Thyroid gland (tissue), 4 donors: Measurements from ENCODE around the gene NSUN7. TPM values are rescaled to one million over a fixed set of nuclear protein-coding genes. Genes with fewer than 3 reads are reported as not detected.
"Not testable (repeated sequence)": the region's sequence is repeated elsewhere in the genome, so short reads cannot be mapped to it uniquely, and the experiment has no call there.

Experiments used
- DNase-seq, 2 donors: peaks; one replicate each; pipeline ENCODE4 v3.0.0-alpha.2; 2019
- H3K27ac ChIP-seq, 3 donors: fragments of 200-600 bp; sonication (generic); 1 replicate in 2 of 3; 2 replicates in 1 of 3; pipeline ENCODE4 v1.5.1; 2016 to 2019; ENCODE audit warnings: mild to moderate bottlenecking in 1 of 3, moderate library complexity in 1 of 3
- H3K27me3 ChIP-seq: fragments of 200-600 bp; sonication (generic); one replicate; pipeline ENCODE4 v1.5.1; 2019
- H3K36me3 ChIP-seq, 2 donors: fragments of 200-600 bp; sonication (generic); one replicate each; pipeline ENCODE4 v1.5.1; 2016 to 2019
- H3K4me1 ChIP-seq, 2 donors: fragments of 200-600 bp; sonication (generic); one replicate each; pipeline ENCODE4 v1.5.1; 2017 to 2019
- H3K4me3 ChIP-seq, 3 donors: fragments of 200-600 bp; sonication (generic); replicated peaks in 1 of 3; 1 replicate in 2 of 3; 2 replicates in 1 of 3; pipeline ENCODE4 v1.5.1; 2016; ENCODE audit warnings: mild to moderate bottlenecking in 1 of 3
- H3K9me3 ChIP-seq: fragments of 200-600 bp; sonication (generic); one replicate; pipeline ENCODE4 v1.5.1; 2017
- POLR2A ChIP-seq, 2 donors: fragments of 450-650 bp; IDR thresholded peaks; one replicate each; pipeline ENCODE4 v1.6.1; 2017; ENCODE audit warnings: antibody characterized with exemption in 2 of 2, mild to moderate bottlenecking in 2 of 2, moderate library complexity in 1 of 2
- WGBS, 2 donors: methylation state at CpG; one replicate each; pipeline ENCODE4 v1.1.5; 2017; 5-methylcytosine and 5-hydroxymethylcytosine counted together
- intact Hi-C: fragments of 100-400 bp; cut with DNase I; formaldehyde crosslinking; loops from one replicate; pipeline ENCODE4 v1.15.1; 2023
- total RNA-seq, 4 donors: library from RNA; depleted of rRNA; stranded (reverse); fragments of >200 nt; gene quantifications; one replicate each; pipeline ENCODE4 v1.2.3, GENCODE V29; 2016
- TF ChIP-seq, protein P1 (sequence below), 6 experiments: fragments of 200-600 bp in 3 of 6; fragments of 450-650 bp in 3 of 6; sonication (generic) in 3 of 6; IDR thresholded peaks; one replicate each; pipeline ENCODE4 v1.5.1; 2016 to 2019; ENCODE audit warnings: antibody characterized with exemption in 6 of 6, mild to moderate bottlenecking in 2 of 6, inconsistent platforms in 1 of 6, moderate library complexity in 1 of 6

Gene NSUN7
- total RNA-seq, 4 donors from 2014 or later: 14.2 to 65.2 (median 19.1) TPM

DNA sequence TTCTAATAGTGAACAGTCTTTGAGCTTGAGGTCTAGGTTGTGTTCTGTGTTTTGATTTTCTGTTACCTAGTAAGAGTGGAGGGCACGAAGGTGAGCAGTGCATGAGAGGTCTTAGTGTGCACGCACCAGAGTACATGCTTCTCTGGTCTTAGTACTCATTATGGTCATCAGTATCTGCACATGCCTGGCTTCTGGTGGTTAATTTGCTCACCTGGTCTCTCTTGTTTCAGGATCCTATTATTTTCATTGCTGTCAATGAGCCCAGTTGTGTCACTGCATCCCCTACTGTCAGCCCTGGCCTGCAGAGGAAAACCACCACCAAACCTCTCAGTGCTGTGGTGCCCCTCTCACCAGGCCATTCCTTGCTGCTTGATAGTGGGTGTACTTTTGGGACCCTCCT is 54.8 kb downstream of the NSUN7 start:
- no peak for DNase-seq
- Histone ChIP-seq H3K27me3 (no peaks in the 10 kb centered on the region), H3K4me3 (no peak overlapping the region), H3K27ac (no peak overlapping the region), H3K4me1 (no peaks in the 10 kb centered on the region), H3K9me3 (no peaks in the 10 kb centered on the region), H3K36me3 (no peaks in the 10 kb centered on the region)
- intact Hi-C loops: no loop called here
- no peak for TF ChIP-seq POLR2A (IDR thresholded peaks at IDR 0.05)
- TF ChIP-seq, protein P1, sequence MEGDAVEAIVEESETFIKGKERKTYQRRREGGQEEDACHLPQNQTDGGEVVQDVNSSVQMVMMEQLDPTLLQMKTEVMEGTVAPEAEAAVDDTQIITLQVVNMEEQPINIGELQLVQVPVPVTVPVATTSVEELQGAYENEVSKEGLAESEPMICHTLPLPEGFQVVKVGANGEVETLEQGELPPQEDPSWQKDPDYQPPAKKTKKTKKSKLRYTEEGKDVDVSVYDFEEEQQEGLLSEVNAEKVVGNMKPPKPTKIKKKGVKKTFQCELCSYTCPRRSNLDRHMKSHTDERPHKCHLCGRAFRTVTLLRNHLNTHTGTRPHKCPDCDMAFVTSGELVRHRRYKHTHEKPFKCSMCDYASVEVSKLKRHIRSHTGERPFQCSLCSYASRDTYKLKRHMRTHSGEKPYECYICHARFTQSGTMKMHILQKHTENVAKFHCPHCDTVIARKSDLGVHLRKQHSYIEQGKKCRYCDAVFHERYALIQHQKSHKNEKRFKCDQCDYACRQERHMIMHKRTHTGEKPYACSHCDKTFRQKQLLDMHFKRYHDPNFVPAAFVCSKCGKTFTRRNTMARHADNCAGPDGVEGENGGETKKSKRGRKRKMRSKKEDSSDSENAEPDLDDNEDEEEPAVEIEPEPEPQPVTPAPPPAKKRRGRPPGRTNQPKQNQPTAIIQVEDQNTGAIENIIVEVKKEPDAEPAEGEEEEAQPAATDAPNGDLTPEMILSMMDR (IDR thresholded peaks at IDR 0.05): no peak
- 90 to 93% methylated on average over 2 of the region's 2 CpGs for WGBS, 2 donors

DNA sequence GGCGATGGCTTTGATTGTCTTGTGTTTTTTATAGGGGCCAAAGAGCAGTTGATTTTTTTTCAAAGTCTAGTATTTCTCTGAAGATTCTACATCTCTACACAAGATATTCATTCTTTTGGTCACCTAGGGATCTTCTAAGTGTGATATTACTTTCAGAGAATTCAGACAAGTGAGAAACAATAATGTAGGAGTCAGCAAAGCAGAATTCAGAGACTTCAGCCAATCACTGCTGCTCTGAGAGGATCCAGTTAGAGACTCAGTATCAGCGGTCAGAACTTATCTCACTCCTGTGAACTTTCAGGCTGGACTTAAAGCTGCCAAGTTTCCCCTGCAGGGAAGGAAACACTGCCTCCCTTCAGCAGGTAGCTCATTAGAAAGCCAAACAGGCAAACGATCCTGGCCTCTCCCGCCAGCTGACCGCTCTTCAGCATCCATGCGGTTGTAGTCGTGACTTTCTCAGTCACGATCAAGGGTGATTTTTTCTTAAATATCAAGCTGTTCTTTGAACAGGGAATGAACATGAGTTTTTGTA is 59.2 kb downstream of the NSUN7 start:
- H3K27me3 ChIP-seq: no peaks in the 10 kb centered on the region
- TF ChIP-seq, protein P1 (IDR thresholded peaks at IDR 0.05): no peak
- TF ChIP-seq POLR2A (IDR thresholded peaks at IDR 0.05): no peak
- no peak for DNase-seq
- WGBS, 2 donors: 87% methylated on average over 8 of the region's 8 CpGs
- H3K27ac ChIP-seq: no peak overlapping the region
- H3K9me3 ChIP-seq: no peaks in the 10 kb centered on the region
- intact Hi-C loops: no loop called here
- H3K36me3 ChIP-seq: peaks cover 6 to 7% of the 10 kb centered on the region in 2 donors
- H3K4me3 ChIP-seq: no peak overlapping the region
- H3K4me1 ChIP-seq: no peaks in the 10 kb centered on the region

DNA sequence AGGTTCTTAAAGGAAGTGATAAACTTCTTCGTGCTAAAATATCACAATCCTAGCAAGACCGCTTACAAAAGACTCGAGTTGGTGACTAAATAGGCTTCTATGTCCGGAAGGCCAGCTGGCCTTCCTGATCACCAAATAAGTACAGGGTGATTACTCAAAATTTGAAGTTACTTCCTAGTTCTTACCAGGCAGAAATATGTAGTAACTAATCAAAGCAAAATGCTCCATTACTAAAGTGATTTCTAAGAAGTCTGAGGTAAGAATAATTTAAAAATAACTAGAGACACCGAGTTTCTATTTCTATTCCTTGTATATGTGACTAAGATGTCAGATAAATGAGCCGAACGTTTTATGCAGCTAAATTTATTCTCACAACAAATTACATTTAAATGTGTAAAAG is 62.2 kb downstream of the NSUN7 start:
- Histone ChIP-seq H3K4me1 (no peaks in the 10 kb centered on the region), H3K4me3 (no peak overlapping the region), H3K27me3 (no peaks in the 10 kb centered on the region), H3K27ac (no peak overlapping the region), H3K9me3 (no peaks in the 10 kb centered on the region), H3K36me3 (peaks cover 27 to 32% of the 10 kb centered on the region in 2 donors)
- intact Hi-C loops: no loop called here
- no peak for DNase-seq
- TF ChIP-seq, protein P1 (IDR thresholded peaks at IDR 0.05): no peak
- no peak for TF ChIP-seq POLR2A (IDR thresholded peaks at IDR 0.05)
- WGBS, 2 donors: 84 to 89% methylated on average over 7 of the region's 7 CpGs

DNA sequence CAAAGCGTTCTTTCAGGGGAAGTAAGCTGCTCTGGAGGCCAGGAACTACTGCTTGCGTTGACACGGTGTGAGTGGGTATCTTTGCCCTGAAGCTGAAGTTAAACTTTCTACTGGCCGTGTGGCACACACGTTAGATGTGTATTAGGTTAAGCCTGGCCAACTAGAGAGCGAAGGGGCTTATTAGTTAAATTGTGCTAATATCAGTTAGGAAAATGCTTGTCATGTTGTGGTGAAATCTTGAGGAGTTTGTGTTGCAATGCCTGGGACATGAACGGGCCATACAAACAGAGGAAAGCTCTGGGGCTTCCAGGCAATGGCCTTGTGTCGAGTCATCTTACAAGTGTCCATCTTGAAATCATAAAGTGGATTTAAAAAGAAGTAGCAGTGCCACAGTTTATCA is 62.6 kb downstream of the NSUN7 start:
- Histone ChIP-seq H3K4me1 (no peaks in the 10 kb centered on the region), H3K9me3 (no peaks in the 10 kb centered on the region), H3K4me3 (no peak overlapping the region), H3K36me3 (peaks cover 27 to 32% of the 10 kb centered on the region in 2 donors), H3K27me3 (no peaks in the 10 kb centered on the region), H3K27ac (no peak overlapping the region)
- WGBS, 2 donors: 87 to 88% methylated on average over 8 of the region's 8 CpGs
- intact Hi-C loops: no loop called here
- no peak for DNase-seq
- no peak for TF ChIP-seq POLR2A (IDR thresholded peaks at IDR 0.05)
- TF ChIP-seq, protein P1 (IDR thresholded peaks at IDR 0.05): no peak

DNA sequence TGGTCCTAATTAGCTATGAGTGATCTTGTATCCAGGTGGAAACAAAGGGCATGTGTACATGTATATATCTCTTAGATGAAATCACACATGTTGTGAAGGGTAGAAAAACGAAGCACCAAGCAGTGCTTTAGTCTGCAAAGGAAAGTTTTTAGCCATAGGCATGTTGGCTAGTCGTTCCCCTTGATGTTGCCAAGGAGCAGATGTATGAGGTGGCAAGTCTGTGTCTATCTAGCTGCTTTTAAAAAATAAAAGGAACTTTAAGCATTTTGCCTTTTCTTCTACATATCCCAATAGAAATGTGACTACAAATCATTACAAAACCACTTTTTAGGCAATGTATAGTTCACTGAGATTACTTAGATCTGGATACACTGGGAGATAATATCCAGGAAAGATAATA is 63.1 kb downstream of the NSUN7 start:
- WGBS, 2 donors: 90 to 95% methylated on average over 2 of the region's 2 CpGs
- H3K4me1 ChIP-seq: no peaks in the 10 kb centered on the region
- H3K36me3 ChIP-seq: peaks cover 27 to 32% of the 10 kb centered on the region in 2 donors
- intact Hi-C loops: no loop called here
- no peaks in the 10 kb centered on the region for H3K27me3 ChIP-seq
- DNase-seq: no peak
- H3K9me3 ChIP-seq: no peaks in the 10 kb centered on the region
- TF ChIP-seq, protein P1 (IDR thresholded peaks at IDR 0.05): no peak
- TF ChIP-seq POLR2A (IDR thresholded peaks at IDR 0.05): no peak
- H3K4me3 ChIP-seq: no peak overlapping the region
- H3K27ac ChIP-seq: no peak overlapping the region

DNA sequence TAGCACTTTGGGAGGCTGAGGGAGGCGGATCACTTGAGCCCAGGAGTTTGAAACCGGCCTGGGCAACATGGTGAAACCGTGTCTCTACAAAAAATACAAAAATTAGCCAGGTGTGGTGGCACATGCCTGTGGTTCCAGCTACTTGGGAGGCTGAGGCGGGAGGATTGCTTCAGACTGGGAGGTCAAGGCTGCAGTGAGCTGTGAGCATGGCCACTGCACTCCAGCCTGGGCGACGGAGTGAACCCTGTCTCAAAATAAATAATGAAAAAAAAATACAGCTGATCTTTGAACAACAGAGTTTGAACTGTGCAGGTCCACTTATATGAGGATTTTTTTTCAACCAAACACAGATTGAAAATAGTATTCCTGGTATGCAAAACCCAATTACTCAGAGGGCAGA is 67.4 kb downstream of the NSUN7 start:
- H3K4me1 ChIP-seq, H3K27me3 ChIP-seq, H3K9me3 ChIP-seq, H3K4me3 ChIP-seq, DNase-seq, intact Hi-C loops, H3K27ac ChIP-seq: not testable (repeated sequence)
- H3K36me3 ChIP-seq: peaks cover 42 to 47% of the 10 kb centered on the region in 2 donors
- 94 to 95% methylated on average over 6 of the region's 6 CpGs for WGBS, 2 donors
